SK-N-MC (cell line): ENCODE measurements around the gene DBP.

Source experiments
- EZH2 ChIP-seq: fragments of 200-600 bp; sonication (generic); IDR thresholded peaks from one replicate; pipeline ENCODE4 v1.6.1; 2017; ENCODE audit warnings: antibody characterized with exemption
- POLR2AphosphoS5 ChIP-seq: IDR thresholded peaks from 2 replicates; pipeline ENCODE4 v1.6.1; 2012; ENCODE audit warnings: mild to moderate bottlenecking, low read depth, low read length, borderline replicate concordance

DNA sequence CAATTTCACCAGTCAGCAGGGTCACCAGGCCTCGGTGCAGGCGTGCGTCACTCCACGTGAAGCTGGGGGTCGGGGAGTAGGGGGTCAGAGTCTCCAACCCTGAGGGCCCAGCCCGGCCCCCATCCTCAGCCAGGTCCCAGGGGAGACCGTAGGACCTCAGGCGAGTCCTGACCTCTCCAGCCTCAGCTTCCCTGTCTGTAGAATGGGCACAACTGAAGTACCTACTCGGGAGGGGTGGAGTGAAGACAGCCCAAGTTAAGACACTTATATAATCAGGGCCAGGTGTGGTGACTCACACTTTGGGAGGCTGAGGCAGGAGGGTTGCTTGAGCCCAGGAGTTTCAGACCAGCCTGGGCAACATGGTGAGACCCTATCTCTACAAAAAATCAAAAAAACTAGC is 33.3 kb downstream of the DBP start:
- TF ChIP-seq EZH2 (no peak), POLR2AphosphoS5 (no peak)
